ENCODE measurements around the gene HACD3.

The HACD3 gene

DNA sequence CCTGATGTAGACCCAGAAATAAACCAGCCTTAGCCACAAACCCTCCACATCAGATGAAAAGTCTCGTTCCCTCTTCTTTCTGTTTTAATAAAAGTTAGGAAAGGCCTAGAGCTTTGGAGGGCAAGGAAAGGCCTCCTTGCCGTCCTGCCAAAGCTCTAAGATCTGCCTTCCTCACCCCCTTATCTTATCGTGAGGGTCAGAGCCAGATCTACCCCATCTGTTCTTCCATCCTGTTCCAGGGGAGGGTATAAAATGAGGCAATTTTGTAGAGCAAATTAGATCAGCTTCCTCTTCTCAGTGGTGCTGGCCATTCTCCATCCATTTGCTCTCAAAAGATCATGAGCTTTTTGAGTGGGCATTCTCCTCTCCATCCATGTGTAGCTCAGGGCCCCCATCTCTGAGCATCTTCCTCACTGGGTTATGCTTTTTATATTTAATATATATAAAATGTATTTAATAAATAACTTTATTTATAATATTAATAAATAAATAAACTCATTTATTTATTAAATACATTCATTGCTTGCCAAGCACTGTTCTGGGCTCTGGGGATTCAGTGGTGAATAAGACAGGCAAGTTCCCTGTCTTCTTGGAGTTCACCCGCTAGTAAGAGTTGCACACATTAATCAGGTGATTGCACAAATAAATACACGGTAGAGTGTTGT, 89.5 kb downstream of the HACD3 start:
- H3K36me3 Mint-ChIP-seq (ENCODE audit: insufficient read depth): no peaks in the 10 kb centered on the region
- H3K4me3 Mint-ChIP-seq: no peak overlapping the region
- H3K27ac Mint-ChIP-seq: no peak overlapping the region
- ATAC-seq (replicated peaks) (no peak), DNase-seq (no peak)
- no peaks in the 10 kb centered on the region for H3K27me3 Mint-ChIP-seq
- H3K9me3 Mint-ChIP-seq: no peaks in the 10 kb centered on the region
- peaks cover 2 to 3% of the 10 kb centered on the region in 2 donors for H3K4me1 Mint-ChIP-seq (ENCODE audit: low read depth in 2 of 2)

DNA sequence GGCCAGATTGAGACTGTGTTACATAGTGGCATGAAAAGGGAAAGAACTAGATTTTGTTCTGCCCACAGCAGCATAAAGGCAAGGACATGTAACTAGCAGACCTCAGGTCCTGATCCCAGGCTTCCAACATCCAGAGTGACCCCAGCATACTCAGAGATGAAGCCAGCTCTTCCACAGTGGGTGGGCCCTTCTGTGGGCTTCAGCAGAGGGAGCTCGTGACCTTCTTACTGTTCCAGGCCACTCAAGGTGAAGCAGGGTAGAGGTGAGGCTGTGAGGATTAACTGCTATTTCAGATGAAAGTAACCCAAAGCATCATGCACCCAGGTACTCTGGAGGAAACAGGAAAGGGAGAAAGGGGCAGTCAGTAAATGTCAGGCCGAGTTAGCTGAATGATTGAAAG, 90.6 kb downstream of the HACD3 start:
- no peak for ATAC-seq (replicated peaks)
- no peak overlapping the region for H3K4me3 Mint-ChIP-seq
- H3K27ac Mint-ChIP-seq: no peak overlapping the region
- peaks cover 2 to 3% of the 10 kb centered on the region in 2 donors for H3K4me1 Mint-ChIP-seq (ENCODE audit: low read depth in 2 of 2)
- no peak for DNase-seq
- H3K36me3 Mint-ChIP-seq (ENCODE audit: insufficient read depth): peaks cover 2% of the 10 kb centered on the region
- no peaks in the 10 kb centered on the region for H3K27me3 Mint-ChIP-seq
- no peaks in the 10 kb centered on the region for H3K9me3 Mint-ChIP-seq

DNA sequence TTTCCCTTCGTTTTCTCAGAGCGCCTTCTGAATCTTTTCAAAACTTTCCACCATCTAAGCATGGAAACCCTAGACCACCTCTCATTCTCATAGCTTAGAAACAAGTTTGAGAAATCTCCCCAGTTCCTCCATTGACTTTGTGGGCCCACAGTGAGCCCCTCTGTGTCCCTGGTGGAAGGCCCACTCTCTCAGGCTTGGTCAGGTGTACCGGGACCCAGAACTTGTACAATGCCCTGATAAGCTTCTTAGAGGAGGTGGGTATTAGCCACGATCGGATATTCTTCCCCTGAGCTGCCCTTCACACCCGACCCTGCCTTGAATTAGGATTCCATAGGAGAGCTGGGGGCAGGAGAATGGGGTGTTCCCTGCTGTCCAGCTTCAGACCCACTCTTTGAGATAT, 91.4 kb downstream of the HACD3 start, which contains the start of gene SLC24A1:
TSS of gene SLC24A1 (plus strand) at position 301 of the 400 bp plus-strand sequence. CDS start 2,143 bp downstream, outside the sequence.
- H3K27ac Mint-ChIP-seq: no peak within 1 kb of the TSS
- DNase-seq: no peak

DNA sequence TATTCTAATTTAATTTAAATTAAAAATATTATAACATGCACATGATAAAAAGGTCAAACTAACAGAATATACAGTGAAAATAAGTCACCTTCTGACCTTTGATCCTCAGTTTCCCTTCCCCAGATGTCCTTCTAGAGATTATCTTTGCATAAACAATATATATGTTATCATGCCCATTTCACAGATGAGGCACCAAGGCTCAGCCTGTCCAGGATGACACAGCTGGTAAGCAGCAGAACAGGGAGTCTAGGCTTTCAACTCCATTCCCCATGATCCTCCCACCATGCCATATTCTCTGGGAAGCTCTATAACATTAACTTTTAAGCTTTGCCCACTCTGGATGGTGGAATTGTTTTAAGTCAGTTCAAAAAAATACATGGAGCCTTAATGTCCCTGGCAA, 92.8 kb downstream of the HACD3 start:
- peaks cover 2 to 3% of the 10 kb centered on the region in 2 donors for H3K4me1 Mint-ChIP-seq (ENCODE audit: low read depth in 2 of 2)
- ATAC-seq (replicated peaks) (no peak), DNase-seq (no peak)
- no peak overlapping the region for H3K27ac Mint-ChIP-seq
- H3K36me3 Mint-ChIP-seq (ENCODE audit: insufficient read depth): peaks cover 2% of the 10 kb centered on the region
- H3K4me3 Mint-ChIP-seq: no peak overlapping the region
- H3K9me3 Mint-ChIP-seq: no peaks in the 10 kb centered on the region
- H3K27me3 Mint-ChIP-seq: no peaks in the 10 kb centered on the region

More for the DNA sequence above, 91.4 kb downstream of the HACD3 start, which contains the start of gene SLC24A1:
- H3K27me3 Mint-ChIP-seq: no peaks in the 10 kb centered on the region
- H3K4me3 Mint-ChIP-seq: no peak within 1 kb of the TSS
- H3K4me1 Mint-ChIP-seq (ENCODE audit: low read depth in 2 of 2): peaks cover 2 to 3% of the 10 kb centered on the region in 2 donors
- no peaks in the 10 kb centered on the region for H3K9me3 Mint-ChIP-seq
- no peak for ATAC-seq (replicated peaks)
- peaks cover 2% of the 10 kb centered on the region for H3K36me3 Mint-ChIP-seq (ENCODE audit: insufficient read depth)

DNA sequence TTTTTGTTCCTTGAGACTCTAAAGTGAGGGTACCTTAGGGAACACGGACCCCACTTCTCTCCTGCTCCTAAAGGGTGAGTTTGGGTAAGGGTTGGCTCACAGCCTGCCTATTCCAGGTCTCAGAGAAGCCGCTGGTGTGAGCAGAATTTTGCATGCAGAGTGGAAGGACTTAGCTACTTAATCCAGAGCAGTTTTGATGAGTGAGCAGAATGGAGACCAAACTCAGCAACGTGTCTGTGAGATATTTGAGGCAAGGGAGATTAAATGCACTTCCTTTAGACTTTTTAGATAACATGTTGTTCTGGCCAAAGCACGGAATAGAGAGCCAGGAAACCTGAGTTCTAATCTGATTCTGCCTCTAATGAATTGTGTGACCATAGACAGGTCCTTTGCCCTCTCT, 96.6 kb downstream of the HACD3 start:
- ATAC-seq (replicated peaks) (no peak), DNase-seq (no peak)
- H3K4me1 Mint-ChIP-seq (ENCODE audit: low read depth in 2 of 2): peaks cover 13 to 14% of the 10 kb centered on the region in 2 donors
- H3K27ac Mint-ChIP-seq: no peak overlapping the region
- H3K27me3 Mint-ChIP-seq: no peaks in the 10 kb centered on the region
- no peaks in the 10 kb centered on the region for H3K9me3 Mint-ChIP-seq
- no peak overlapping the region for H3K4me3 Mint-ChIP-seq
- H3K36me3 Mint-ChIP-seq (ENCODE audit: insufficient read depth): peaks cover 2% of the 10 kb centered on the region
